Activated CD4-positive, alpha-beta T cell treated with anti-CD3 and anti-CD28 coated beads for 36 hours (primary cell): ENCODE results near the gene KCNA5. TPM values are rescaled to one million over a fixed set of nuclear protein-coding genes. Genes with fewer than 3 reads are reported as not detected.

Source experiments
- ATAC-seq: fragments of 200-7000 bp; cut with Tn5 transposase; one replicate; pipeline ENCODE4 v1.10.0; 2021; ENCODE audit warnings: mild to moderate bottlenecking, moderate library complexity
- CTCF ChIA-PET: fragments of 350-600 bp; sonication (Branson Sonifier 250); formaldehyde crosslinking; loops from one replicate; lab custom pipeline; 2021; ENCODE audit warnings: antibody characterized with exemption; lab: Charles Lee
- POLR2A ChIA-PET: fragments of 350-600 bp; sonication (Branson Sonifier 250); formaldehyde crosslinking; loops from one replicate; lab custom pipeline; 2021; ENCODE audit warnings: antibody characterized with exemption, inconsistent platforms; lab: Charles Lee
- DNase-seq: peaks from one replicate; pipeline ENCODE4 v3.0.0-alpha.2; 2020
- H3K27ac Mint-ChIP-seq: one replicate; pipeline ENCODE4 v1.8.0; 2021; ENCODE audit warnings: mixed read lengths
- H3K27me3 Mint-ChIP-seq: one replicate; pipeline ENCODE4 v1.8.0; 2021; ENCODE audit warnings: mixed read lengths
- H3K36me3 Mint-ChIP-seq: one replicate; pipeline ENCODE4 v1.8.0; 2021; ENCODE audit warnings: low read depth, mixed read lengths
- H3K4me1 Mint-ChIP-seq: one replicate; pipeline ENCODE4 v1.8.0; 2021; ENCODE audit warnings: mixed read lengths
- H3K4me3 Mint-ChIP-seq: one replicate; pipeline ENCODE4 v1.8.0; 2021; ENCODE audit warnings: mild to moderate bottlenecking, moderate library complexity, mixed read lengths
- H3K9me3 Mint-ChIP-seq: one replicate; pipeline ENCODE4 v1.8.0; 2021; ENCODE audit warnings: low read depth, mixed read lengths
- intact Hi-C, 2 experiments: fragments of 100-400 bp; cut with DNase I in 1 of 2; cut with micrococcal nuclease in 1 of 2; formaldehyde crosslinking; loops; one replicate each; pipeline versions ENCODE4 v1.14.2 to v1.15.1; 2022 to 2024; cut with DNase I, micrococcal nuclease
- total RNA-seq, 2 experiments: library from RNA; stranded (reverse); gene quantifications; one replicate each; pipeline ENCODE4 v1.2.3, GENCODE V29; 2021

The KCNA5 gene
- total RNA-seq, 2 experiments from 2014 or later: not detected

- H3K27ac Mint-ChIP-seq: no peak overlapping the region
- intact Hi-C loops: no loop called here
- H3K9me3 Mint-ChIP-seq: no peaks in the 10 kb centered on the region
- no peak overlapping the region for H3K4me3 Mint-ChIP-seq
- ChIA-PET CTCF (interaction anchor here (0.8 kb wide), 1 partner anchor 13 kb away, joined by 3 read pairs; no protein-coding TSS in a partner anchor), POLR2A (no interaction called here)
- DNase-seq: no peak
- peaks cover 27% of the 10 kb centered on the region for H3K27me3 Mint-ChIP-seq
- no peaks in the 10 kb centered on the region for H3K4me1 Mint-ChIP-seq
- ATAC-seq: no peak
- H3K36me3 Mint-ChIP-seq: no peaks in the 10 kb centered on the region
Measured at GRCh38 chr12:5044420-5045295, 979 bp downstream of the KCNA5 start.

- no peak for ATAC-seq
- DNase-seq: no peak
- ChIA-PET CTCF (no interaction called here), POLR2A (interaction anchor here (0.6 kb wide), 1 partner anchor 47 kb away, joined by 3 read pairs; no protein-coding TSS in a partner anchor)
- H3K4me3 Mint-ChIP-seq: no peak overlapping the region
- no peaks in the 10 kb centered on the region for H3K36me3 Mint-ChIP-seq
- intact Hi-C loops: no loop called here
- no peak overlapping the region for H3K27ac Mint-ChIP-seq
- H3K9me3 Mint-ChIP-seq: no peaks in the 10 kb centered on the region
- H3K4me1 Mint-ChIP-seq: no peaks in the 10 kb centered on the region
- H3K27me3 Mint-ChIP-seq: peaks cover 20% of the 10 kb centered on the region
Measured at GRCh38 chr12:5047094-5047493, 3.4 kb downstream of the KCNA5 start.

DNA sequence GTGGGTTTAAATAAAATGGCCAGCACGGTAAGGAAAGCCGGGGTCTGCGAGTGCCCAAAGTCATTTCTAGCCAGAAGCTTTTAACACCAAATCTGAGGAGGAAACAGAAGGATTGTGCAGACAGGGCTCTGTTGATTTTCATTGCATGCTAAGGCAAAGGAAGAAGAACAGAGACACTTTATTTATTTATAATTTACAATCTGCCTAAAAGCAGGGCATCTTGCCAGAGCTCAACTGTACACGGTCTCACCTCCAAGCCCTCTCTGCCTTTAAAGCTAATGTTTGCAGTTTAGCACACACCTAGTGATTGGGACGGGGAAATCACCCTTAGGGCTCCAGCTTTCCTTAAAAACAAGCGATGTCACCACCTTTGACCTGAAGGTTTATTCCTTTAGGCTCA is 4.0 kb downstream of the KCNA5 start:
- Mint-ChIP-seq H3K4me1 (no peaks in the 10 kb centered on the region), H3K4me3 (no peak overlapping the region), H3K27ac (no peak overlapping the region), H3K9me3 (no peaks in the 10 kb centered on the region), H3K36me3 (no peaks in the 10 kb centered on the region), H3K27me3 (peaks cover 20% of the 10 kb centered on the region)
- CTCF ChIA-PET: no interaction called here
- no peak for DNase-seq
- POLR2A ChIA-PET: interaction anchor here (0.6 kb wide), 1 partner anchor 46 kb away, joined by 3 read pairs; no protein-coding TSS in a partner anchor
- no peak for ATAC-seq
- intact Hi-C loops: no loop called here

- no peak overlapping the region for H3K4me3 Mint-ChIP-seq
- intact Hi-C loops: no loop called here
- CTCF ChIA-PET: no interaction called here
- DNase-seq: no peak
- no peaks in the 10 kb centered on the region for H3K36me3 Mint-ChIP-seq
- no peak overlapping the region for H3K27ac Mint-ChIP-seq
- no peaks in the 10 kb centered on the region for H3K4me1 Mint-ChIP-seq
- no peak for ATAC-seq
- no peaks in the 10 kb centered on the region for H3K9me3 Mint-ChIP-seq
- POLR2A ChIA-PET: no interaction called here
- peaks cover 12% of the 10 kb centered on the region for H3K27me3 Mint-ChIP-seq
Measured at GRCh38 chr12:5050542-5050941, 6.9 kb downstream of the KCNA5 start.

- Mint-ChIP-seq H3K27ac (no peak overlapping the region), H3K27me3 (peaks cover 8% of the 10 kb centered on the region), H3K4me1 (no peaks in the 10 kb centered on the region), H3K36me3 (no peaks in the 10 kb centered on the region), H3K9me3 (no peaks in the 10 kb centered on the region), H3K4me3 (no peak overlapping the region)
- ChIA-PET CTCF (no interaction called here), POLR2A (no interaction called here)
- DNase-seq (no peak), ATAC-seq (no peak)
- intact Hi-C loops: no loop called here
Measured at GRCh38 chr12:5051334-5051733, 7.7 kb downstream of the KCNA5 start.

GRCh38 chr12:5051913-5052312 is 8.2 kb downstream of the KCNA5 start:
- Mint-ChIP-seq H3K27me3 (peaks cover 9% of the 10 kb centered on the region), H3K27ac (no peak overlapping the region), H3K36me3 (no peaks in the 10 kb centered on the region), H3K9me3 (no peaks in the 10 kb centered on the region), H3K4me3 (no peak overlapping the region), H3K4me1 (no peaks in the 10 kb centered on the region)
- ChIA-PET CTCF (no interaction called here), POLR2A (no interaction called here)
- intact Hi-C loops: no loop called here
- no peak for ATAC-seq
- DNase-seq: no peak

DNA sequence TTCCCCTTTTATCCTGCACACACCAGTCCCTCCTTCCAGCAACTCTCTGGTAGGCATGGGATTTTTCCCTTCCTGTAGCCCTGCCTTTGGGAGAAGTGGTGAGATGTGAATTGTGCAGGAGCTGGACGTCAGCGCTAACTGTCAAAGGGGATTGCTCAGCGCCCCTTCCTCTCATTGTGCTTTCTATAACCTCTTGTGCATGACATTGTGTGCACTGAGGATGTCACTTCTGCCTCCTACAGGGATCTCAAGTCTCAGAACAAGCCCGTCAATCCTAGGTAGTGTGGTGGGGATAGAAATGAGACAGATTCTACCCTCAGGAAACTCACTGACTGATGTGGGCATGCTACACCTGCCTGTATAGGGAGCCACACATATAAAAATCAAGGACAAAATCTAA is 8.7 kb downstream of the KCNA5 start:
- CTCF ChIA-PET: no interaction called here
- POLR2A ChIA-PET: interaction anchor here (0.6 kb wide), 2 partner anchors 294 to 704 kb away, joined by 3 to 4 read pairs; no protein-coding TSS in a partner anchor

DNA sequence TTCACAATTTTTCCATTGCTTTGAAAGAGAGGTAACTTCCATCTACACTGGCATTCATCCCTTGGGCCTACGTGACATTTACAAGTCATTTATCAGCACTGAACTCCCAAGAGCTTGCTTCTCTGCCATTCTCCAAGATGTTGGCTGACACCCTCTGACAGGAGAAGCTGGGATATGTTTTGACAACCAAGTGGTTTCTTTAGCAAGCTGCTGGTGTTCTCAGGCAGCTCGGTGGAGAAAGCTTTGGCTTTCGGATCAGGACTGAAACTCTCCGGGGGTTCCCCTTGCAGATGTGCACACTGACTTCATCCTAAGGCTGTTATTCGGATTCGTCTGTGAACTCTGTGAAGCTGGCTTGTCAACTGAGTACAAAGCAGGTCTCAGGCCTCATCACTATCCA is 15.7 kb downstream of the KCNA5 start:
- Mint-ChIP-seq H3K9me3 (no peaks in the 10 kb centered on the region), H3K4me3 (no peak overlapping the region), H3K27ac (no peak overlapping the region), H3K36me3 (no peaks in the 10 kb centered on the region), H3K4me1 (no peaks in the 10 kb centered on the region), H3K27me3 (peaks cover 9% of the 10 kb centered on the region)
- ChIA-PET POLR2A (no interaction called here), CTCF (interaction anchor here (0.7 to 1.3 kb wide), 2 partner anchors 25 to 204 kb away, joined by 3 to 4 read pairs; no protein-coding TSS in a partner anchor)
- no peak for DNase-seq
- intact Hi-C loops: no loop called here
- no peak for ATAC-seq

More for the DNA sequence above, 8.7 kb downstream of the KCNA5 start:
- peaks cover 9% of the 10 kb centered on the region for H3K27me3 Mint-ChIP-seq
- DNase-seq (no peak), ATAC-seq (no peak)
- H3K4me1 Mint-ChIP-seq: no peaks in the 10 kb centered on the region
- H3K4me3 Mint-ChIP-seq: no peak overlapping the region
- intact Hi-C loops: no loop called here
- H3K27ac Mint-ChIP-seq: no peak overlapping the region
- H3K36me3 Mint-ChIP-seq: no peaks in the 10 kb centered on the region
- no peaks in the 10 kb centered on the region for H3K9me3 Mint-ChIP-seq

DNA sequence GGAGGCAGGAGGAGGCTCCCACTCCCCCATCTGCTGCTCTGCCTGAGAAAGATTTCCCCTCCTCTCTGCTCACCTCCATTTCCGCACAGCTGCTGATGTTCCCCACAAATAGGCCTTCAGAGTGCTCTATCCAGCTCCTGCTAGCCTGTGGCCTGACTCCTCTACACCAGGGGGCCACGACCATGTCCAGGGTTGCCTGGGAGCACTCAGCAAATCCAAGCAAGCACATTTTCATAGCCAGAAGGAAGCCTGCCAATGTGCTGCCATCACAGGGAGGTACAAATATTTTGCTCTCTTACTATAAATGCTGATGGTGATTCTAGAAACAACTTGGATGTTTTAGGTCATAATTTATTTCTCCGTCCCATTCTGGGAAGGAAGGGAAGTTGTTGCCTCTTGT is 17.3 kb downstream of the KCNA5 start:
- Mint-ChIP-seq H3K36me3 (no peaks in the 10 kb centered on the region), H3K27ac (no peak overlapping the region), H3K4me3 (no peak overlapping the region), H3K4me1 (no peaks in the 10 kb centered on the region), H3K9me3 (no peaks in the 10 kb centered on the region), H3K27me3 (peaks cover 9% of the 10 kb centered on the region)
- CTCF ChIA-PET: interaction anchor here (0.9 kb wide), 1 partner anchor 10 kb away, joined by 3 read pairs; no protein-coding TSS in a partner anchor
- no peak for ATAC-seq
- POLR2A ChIA-PET: no interaction called here
- DNase-seq: no peak
- intact Hi-C loops: no loop called here

- Mint-ChIP-seq H3K4me3 (no peak overlapping the region), H3K27me3 (peaks cover 6% of the 10 kb centered on the region), H3K9me3 (no peaks in the 10 kb centered on the region), H3K36me3 (no peaks in the 10 kb centered on the region), H3K4me1 (no peaks in the 10 kb centered on the region), H3K27ac (no peak overlapping the region)
- DNase-seq: no peak
- ChIA-PET POLR2A (interaction anchor here (0.6 kb wide), 1 partner anchor 225 kb away, joined by 3 read pairs; no protein-coding TSS in a partner anchor), CTCF (no interaction called here)
- ATAC-seq: no peak
- intact Hi-C loops: no loop called here
Measured at GRCh38 chr12:5063149-5063548, 19.5 kb downstream of the KCNA5 start.

- intact Hi-C loops: no loop called here
- ChIA-PET POLR2A (no interaction called here), CTCF (no interaction called here)
- H3K27ac Mint-ChIP-seq: no peak overlapping the region
- no peaks in the 10 kb centered on the region for H3K9me3 Mint-ChIP-seq
- H3K36me3 Mint-ChIP-seq: no peaks in the 10 kb centered on the region
- H3K27me3 Mint-ChIP-seq: peaks cover 11% of the 10 kb centered on the region
- no peak overlapping the region for H3K4me3 Mint-ChIP-seq
- no peak for DNase-seq
- no peaks in the 10 kb centered on the region for H3K4me1 Mint-ChIP-seq
- no peak for ATAC-seq
Measured at GRCh38 chr12:5064913-5065490, 21.3 kb downstream of the KCNA5 start.
